PC-9 (cell line): Measurements from ENCODE around the gene OR11A1. TPM values are rescaled to one million over a fixed set of nuclear protein-coding genes. Genes with fewer than 3 reads are reported as not detected.

Source experiments
- BruUV-seq: library from RNA; stranded (reverse); fragments of 400-500 nt; replicated peaks from 2 replicates; lab custom pipeline; 2021; lab: Mats Ljungman, UMichigan
- CTCF ChIA-PET: fragments of 300-600 bp; sonication (Branson Sonifier 250); formaldehyde crosslinking; loops from one replicate; lab custom pipeline; 2022; ENCODE audit warnings: antibody characterized with exemption; lab: Charles Lee
- POLR2A ChIA-PET: fragments of 300-600 bp; sonication (Branson Sonifier 250); formaldehyde crosslinking; loops from one replicate; lab custom pipeline; 2022; ENCODE audit warnings: antibody characterized with exemption; ENCODE audit not compliant: unreplicated experiment; lab: Charles Lee
- DNase-seq, 2 experiments: peaks; one replicate each; pipeline versions ENCODE4 v3.0.0 to v3.0.0-alpha.2; 2015 to 2022; ENCODE audit warnings: mixed read lengths in 1 of 2
- H2AFZ ChIP-seq: fragments of 200-600 bp; sonication (generic); 2 replicates; pipeline ENCODE4 v1.8.1; 2017; ENCODE audit warnings: antibody characterized with exemption
- H3F3A ChIP-seq: fragments of 200-600 bp; sonication (generic); 2 replicates; pipeline ENCODE4 v1.8.1; 2017; ENCODE audit warnings: antibody characterized with exemption, mild to moderate bottlenecking, low read depth; ENCODE audit not compliant: insufficient read depth
- H3K27ac ChIP-seq: fragments of 200-600 bp; sonication (generic); 2 replicates; pipeline ENCODE4 v1.6.1; 2016; ENCODE audit warnings: mixed run types
- H3K27me3 ChIP-seq: fragments of 200-600 bp; sonication (generic); 2 replicates; pipeline ENCODE4 v1.6.1; 2016; ENCODE audit warnings: low read depth, mixed run types; ENCODE audit not compliant: insufficient read depth
- H3K36me3 ChIP-seq: fragments of 200-600 bp; sonication (generic); 2 replicates; pipeline ENCODE4 v1.6.1; 2016; ENCODE audit warnings: low read depth, mixed run types
- H3K4me1 ChIP-seq: fragments of 200-600 bp; sonication (generic); replicated peaks from 2 replicates; pipeline ENCODE4 v1.6.1; 2016; ENCODE audit warnings: mixed run types; ENCODE audit not compliant: insufficient read depth
- H3K4me2 ChIP-seq: fragments of 200-600 bp; sonication (generic); 2 replicates; pipeline ENCODE4 v1.6.1; 2017; ENCODE audit warnings: mixed run types
- H3K4me3 ChIP-seq: fragments of 200-600 bp; sonication (generic); 2 replicates; pipeline ENCODE4 v1.6.1; 2016; ENCODE audit warnings: mixed run types
- H3K79me2 ChIP-seq: fragments of 200-600 bp; sonication (generic); 2 replicates; pipeline ENCODE4 v1.6.1; 2017; ENCODE audit warnings: low read depth, mixed run types
- H3K9me2 ChIP-seq: fragments of 200-600 bp; sonication (generic); 2 replicates; pipeline ENCODE4 v1.8.1; 2017; ENCODE audit warnings: mild to moderate bottlenecking; ENCODE audit not compliant: insufficient read depth
- H3K9me3 ChIP-seq: fragments of 200-600 bp; sonication (generic); 2 replicates; pipeline ENCODE4 v1.8.1; 2016; ENCODE audit warnings: low read depth; ENCODE audit not compliant: insufficient read depth
- H4K20me1 ChIP-seq: fragments of 200-600 bp; sonication (generic); 2 replicates; pipeline ENCODE4 v1.8.1; 2017; ENCODE audit not compliant: insufficient read depth
- CTCF ChIP-seq: fragments of 200-600 bp; sonication (generic); conservative IDR thresholded peaks from 2 replicates; pipeline ENCODE4 v1.6.1; 2017; ENCODE audit warnings: mixed run types, antibody characterized with exemption, mild to moderate bottlenecking, moderate library complexity
- EZH2 ChIP-seq: fragments of 200-600 bp; sonication (generic); IDR thresholded peaks from 2 replicates; pipeline ENCODE4 v1.8.0; 2017; ENCODE audit warnings: antibody characterized with exemption, low read depth
- intact Hi-C: fragments of 100-400 bp; cut with micrococcal nuclease; formaldehyde crosslinking; loops from one replicate; pipeline ENCODE4 v1.10.0; 2022; ENCODE audit not compliant: unreplicated experiment
- total RNA-seq: library from RNA; stranded (reverse); gene quantifications from 2 replicates; pipeline ENCODE4 v1.2.3, GENCODE V29; 2021

OR11A1 gene
- total RNA-seq, 1 experiment from 2014 or later, result not detected

GRCh38 chr6:29424168-29424567, 32.7 kb downstream of the OR11A1 start:
- CTCF ChIA-PET, result no interaction called here
- Histone ChIP-seq H3K9me3 (no peaks in the 10 kb centered on the region), H3K79me2 (no peaks in the 10 kb centered on the region), H3K4me1 (no peaks in the 10 kb centered on the region), H3K4me2 (no peak overlapping the region), H2AFZ (no peak overlapping the region), H3K36me3 (no peaks in the 10 kb centered on the region), H3K9me2 (peaks cover 4% of the 10 kb centered on the region; the same call in 1 of the 2 replicates), H3F3A (no peaks in the 10 kb centered on the region), H4K20me1 (0 out of 2 replicates have a peak, but pooled peaks cover 2% of the 10 kb centered on the region), H3K27me3 (peaks cover 15% of the 10 kb centered on the region; the same call in 1 of the 2 replicates), H3K27ac (no peak overlapping the region), H3K4me3 (no peak overlapping the region)
- no peak for DNase-seq
- POLR2A ChIA-PET, result no interaction called here
- BruUV-seq, result no TSS peak
- TF ChIP-seq CTCF (no peak), EZH2 (no peak)
- intact Hi-C loops, result no loop called here

- DNase-seq, result no peak
- no peak overlapping the region for H3K4me3 ChIP-seq
- no peaks in the 10 kb centered on the region for H3K36me3 ChIP-seq
- intact Hi-C loops, result no loop called here
- no peak overlapping the region for H3K4me2 ChIP-seq
- H3K9me3 ChIP-seq, result no peaks in the 10 kb centered on the region
- no peaks in the 10 kb centered on the region; the same call in 1 of the 2 replicates for H3K27me3 ChIP-seq
- H3K4me1 ChIP-seq, result no peaks in the 10 kb centered on the region
- H2AFZ ChIP-seq, result no peak overlapping the region
- TF ChIP-seq CTCF (no peak), EZH2 (no peak)
- H4K20me1 ChIP-seq, result 0 out of 2 replicates have a peak, but pooled peaks cover 2% of the 10 kb centered on the region
- H3K9me2 ChIP-seq, result peaks cover 4% of the 10 kb centered on the region; the same call in 1 of the 2 replicates
- CTCF ChIA-PET, result no interaction called here
- BruUV-seq, result no TSS peak
- POLR2A ChIA-PET, result no interaction called here
- no peaks in the 10 kb centered on the region for H3K79me2 ChIP-seq
- H3F3A ChIP-seq, result no peaks in the 10 kb centered on the region
- no peak overlapping the region for H3K27ac ChIP-seq
Measured at GRCh38 chr6:29419516-29419915, 37.4 kb downstream of the OR11A1 start.

- Histone ChIP-seq H3K4me3 (no peak within 1 kb of the TSS), H3K27ac (no peak within 1 kb of the TSS), H4K20me1 (no peaks in the 10 kb centered on the region), H2AFZ (no peak within 1 kb of the TSS), H3F3A (no peaks in the 10 kb centered on the region), H3K4me1 (no peaks in the 10 kb centered on the region), H3K36me3 (no peaks in the 10 kb centered on the region), H3K9me2 (no peaks in the 10 kb centered on the region; the same call in 1 of the 2 replicates), H3K4me2 (no peak within 1 kb of the TSS), H3K9me3 (no peaks in the 10 kb centered on the region), H3K79me2 (no peaks in the 10 kb centered on the region), H3K27me3 (no peaks in the 10 kb centered on the region)
- TF ChIP-seq EZH2 (no peak), CTCF (no peak)
- ChIA-PET POLR2A (no interaction called here), CTCF (no interaction called here)
- intact Hi-C loops, result no loop called here
- DNase-seq, result no peak
- BruUV-seq, result no TSS peak
Measured at GRCh38 chr6:29414588-29414987, 42.3 kb downstream of the OR11A1 start, which contains the start of gene OR12D1. Gene OR12D1, plus strand, starts transcription at chr6:29414928.
